Astrocyte (in vitro differentiated cells and primary cell): ENCODE measurements around the gene GALNT3. TPM values are rescaled to one million over a fixed set of nuclear protein-coding genes. Genes with fewer than 3 reads are reported as not detected.
A peak's percentile ranks its signal among the peaks of the same experiment; 100 is the strongest.

Experiments
- DNase-seq: peaks from one replicate; pipeline ENCODE4 v3.0.0-alpha.2; 2010; ENCODE audit warnings: low read depth
- FAIRE-seq: peaks from 2 replicates; lab custom pipeline; 2011; peaks lifted over from hg19 to GRCh38; lab: Jason Lieb, UNC
- H2AFZ ChIP-seq: 2 replicates; pipeline ENCODE4 v1.6.0; 2012; ENCODE audit warnings: low read depth, low read length, inconsistent platforms
- H3K27ac ChIP-seq: 2 replicates; pipeline ENCODE4 v1.5.1; 2011; ENCODE audit warnings: low read depth, low read length, inconsistent platforms
- H3K27me3 ChIP-seq: 2 replicates; pipeline ENCODE4 v1.6.0; 2011; ENCODE audit warnings: low read length, inconsistent platforms; ENCODE audit not compliant: insufficient read depth
- H3K36me3 ChIP-seq: 2 replicates; pipeline ENCODE4 v1.5.1; 2011; ENCODE audit warnings: low read length, inconsistent platforms; ENCODE audit not compliant: insufficient read depth
- H3K4me1 ChIP-seq: 2 replicates; pipeline ENCODE4 v1.5.1; 2011; ENCODE audit warnings: low read length, inconsistent platforms; ENCODE audit not compliant: insufficient read depth
- H3K4me2 ChIP-seq: 2 replicates; pipeline ENCODE4 v1.6.0; 2012; ENCODE audit warnings: low read length, inconsistent platforms
- H3K4me3 ChIP-seq: 2 replicates; pipeline ENCODE4 v1.5.1; 2011; ENCODE audit warnings: low read depth, mild to moderate bottlenecking, low read length, inconsistent platforms; ENCODE audit not compliant: insufficient read depth
- H3K79me2 ChIP-seq: 2 replicates; pipeline ENCODE4 v1.6.0; 2012; ENCODE audit warnings: mild to moderate bottlenecking, low read length, inconsistent platforms; ENCODE audit not compliant: insufficient read depth
- H3K9ac ChIP-seq: 2 replicates; pipeline ENCODE4 v1.6.0; 2012; ENCODE audit warnings: mild to moderate bottlenecking, low read length, inconsistent platforms
- H3K9me3 ChIP-seq: 2 replicates; pipeline ENCODE4 v1.5.1; 2012; ENCODE audit warnings: low read depth, mild to moderate bottlenecking, low read length, inconsistent platforms; ENCODE audit not compliant: insufficient read depth
- H4K20me1 ChIP-seq: 2 replicates; pipeline ENCODE4 v1.6.0; 2012; ENCODE audit warnings: low read length, inconsistent platforms; ENCODE audit not compliant: insufficient read depth
- H3K27ac Mint-ChIP-seq: one replicate; pipeline ENCODE4 v1.8.0; 2021; ENCODE audit warnings: mild to moderate bottlenecking, mixed read lengths; ENCODE audit not compliant: unreplicated experiment
- H3K27me3 Mint-ChIP-seq: one replicate; pipeline ENCODE4 v1.8.0; 2021; ENCODE audit warnings: low read depth, mixed read lengths; ENCODE audit not compliant: unreplicated experiment
- H3K36me3 Mint-ChIP-seq: one replicate; pipeline ENCODE4 v1.8.0; 2021; ENCODE audit warnings: low read depth, mixed read lengths; ENCODE audit not compliant: unreplicated experiment
- H3K4me1 Mint-ChIP-seq: one replicate; pipeline ENCODE4 v1.8.0; 2021; ENCODE audit warnings: low read depth, mixed read lengths; ENCODE audit not compliant: unreplicated experiment
- H3K4me3 Mint-ChIP-seq: one replicate; pipeline ENCODE4 v1.8.0; 2021; ENCODE audit warnings: mild to moderate bottlenecking, moderate library complexity, mixed read lengths; ENCODE audit not compliant: unreplicated experiment
- H3K9me3 Mint-ChIP-seq: one replicate; pipeline ENCODE4 v1.8.0; 2021; ENCODE audit warnings: mild to moderate bottlenecking, mixed read lengths; ENCODE audit not compliant: unreplicated experiment
- CTCF ChIP-seq: IDR thresholded peaks from 2 replicates; pipeline ENCODE4 v1.5.1; 2011; ENCODE audit warnings: low read depth, mild to moderate bottlenecking, inconsistent platforms, low read length, moderate library complexity; ENCODE audit not compliant: insufficient read depth
- EZH2 ChIP-seq: IDR thresholded peaks from 2 replicates; pipeline ENCODE4 v1.6.1; 2012; ENCODE audit warnings: mild to moderate bottlenecking, low read length, inconsistent platforms; ENCODE audit not compliant: insufficient read depth
- total RNA-seq: library from RNA; stranded (reverse); gene quantifications from 2 replicates; pipeline ENCODE4 v1.2.1, GENCODE V29; 2021

Gene GALNT3
- total RNA-seq, 1 donor from 2014 or later = 16.4 TPM

- H3K36me3 Mint-ChIP-seq = no peaks in the 10 kb centered on the region
- no peak overlapping the region for H3K4me3 Mint-ChIP-seq
- no peak overlapping the region for H3K4me3 ChIP-seq
- no peak overlapping the region for H3K27ac ChIP-seq
- no peak overlapping the region for H3K27ac Mint-ChIP-seq
- TF ChIP-seq CTCF (no peak), EZH2 (no peak)
- FAIRE-seq (no peak), DNase-seq (no peak)
- H3K36me3 ChIP-seq = no peaks in the 10 kb centered on the region
- peaks cover 29% of the 10 kb centered on the region for H3K4me1 ChIP-seq
- H3K9me3 Mint-ChIP-seq = peaks cover 4% of the 10 kb centered on the region
- H3K9ac ChIP-seq = no peak overlapping the region
- H2AFZ ChIP-seq = no peak overlapping the region
- H3K79me2 ChIP-seq = no peaks in the 10 kb centered on the region
- no peaks in the 10 kb centered on the region for H4K20me1 ChIP-seq
- H3K4me2 ChIP-seq = peak overlapping the region; percentile 37
- H3K9me3 ChIP-seq = no peaks in the 10 kb centered on the region
- H3K27me3 ChIP-seq = no peaks in the 10 kb centered on the region
- H3K27me3 Mint-ChIP-seq = no peaks in the 10 kb centered on the region
- peaks cover 35% of the 10 kb centered on the region for H3K4me1 Mint-ChIP-seq
Measured at GRCh38 chr2:165790466-165790865, 3.6 kb downstream of the GALNT3 start.

GRCh38 chr2:165787334-165787733, 6.7 kb downstream of the GALNT3 start:
- no peak overlapping the region for H3K27ac ChIP-seq
- Mint-ChIP-seq H3K4me1 (peaks cover 29% of the 10 kb centered on the region), H3K36me3 (no peaks in the 10 kb centered on the region), H3K27ac (no peak overlapping the region), H3K27me3 (no peaks in the 10 kb centered on the region), H3K9me3 (no peaks in the 10 kb centered on the region), H3K4me3 (no peak overlapping the region)
- FAIRE-seq (no peak), DNase-seq (peak; percentile 12)
- H3K27me3 ChIP-seq = no peaks in the 10 kb centered on the region
- peaks cover 11% of the 10 kb centered on the region for H3K4me1 ChIP-seq
- H3K4me3 ChIP-seq = no peak overlapping the region
- H3K79me2 ChIP-seq = no peaks in the 10 kb centered on the region
- H3K9me3 ChIP-seq = no peaks in the 10 kb centered on the region
- H3K36me3 ChIP-seq = no peaks in the 10 kb centered on the region
- no peak overlapping the region for H3K4me2 ChIP-seq
- no peak overlapping the region for H3K9ac ChIP-seq
- TF ChIP-seq EZH2 (no peak), CTCF (no peak)
- H4K20me1 ChIP-seq = no peaks in the 10 kb centered on the region
- no peak overlapping the region for H2AFZ ChIP-seq

- Histone ChIP-seq H3K4me1 (no peaks in the 10 kb centered on the region), H4K20me1 (no peaks in the 10 kb centered on the region), H2AFZ (no peak overlapping the region), H3K9ac (no peak overlapping the region), H3K36me3 (no peaks in the 10 kb centered on the region), H3K79me2 (no peaks in the 10 kb centered on the region), H3K27me3 (no peaks in the 10 kb centered on the region), H3K9me3 (peaks cover 5% of the 10 kb centered on the region), H3K27ac (no peak overlapping the region), H3K4me2 (no peak overlapping the region), H3K4me3 (no peak overlapping the region)
- H3K4me1 Mint-ChIP-seq = peaks cover 11% of the 10 kb centered on the region
- FAIRE-seq (no peak), DNase-seq (no peak)
- no peaks in the 10 kb centered on the region for H3K9me3 Mint-ChIP-seq
- H3K4me3 Mint-ChIP-seq = no peak overlapping the region
- no peaks in the 10 kb centered on the region for H3K27me3 Mint-ChIP-seq
- H3K36me3 Mint-ChIP-seq = peaks cover 6% of the 10 kb centered on the region
- TF ChIP-seq EZH2 (no peak), CTCF (no peak)
- H3K27ac Mint-ChIP-seq = no peak overlapping the region
Measured at GRCh38 chr2:165779706-165780105, 14.3 kb downstream of the GALNT3 start.
